GM13977 (cell line): ENCODE results near the gene KHDRBS2.

Experiments used
- DNase-seq: peaks from one replicate; pipeline ENCODE4 v3.0.0; 2012; ENCODE audit warnings: low spot score
- CTCF ChIP-seq: IDR thresholded peaks from 2 replicates; pipeline ENCODE4 v1.5.1; 2012; ENCODE audit warnings: mild to moderate bottlenecking, control low read depth; ENCODE audit not compliant: insufficient read depth; ENCODE audit errors: extremely low read depth, missing control alignments
- in situ Hi-C: fragments of 300-500 bp; cut with MboI; formaldehyde crosslinking; loops from one replicate; pipeline ENCODE4 v1.12.0; 2022; ENCODE audit warnings: low sequenced_read_pairs, low pct_unique_long_range_greater_than_20kb, mixed read lengths, inconsistent platforms; ENCODE audit not compliant: unreplicated experiment

KHDRBS2 gene

DNA sequence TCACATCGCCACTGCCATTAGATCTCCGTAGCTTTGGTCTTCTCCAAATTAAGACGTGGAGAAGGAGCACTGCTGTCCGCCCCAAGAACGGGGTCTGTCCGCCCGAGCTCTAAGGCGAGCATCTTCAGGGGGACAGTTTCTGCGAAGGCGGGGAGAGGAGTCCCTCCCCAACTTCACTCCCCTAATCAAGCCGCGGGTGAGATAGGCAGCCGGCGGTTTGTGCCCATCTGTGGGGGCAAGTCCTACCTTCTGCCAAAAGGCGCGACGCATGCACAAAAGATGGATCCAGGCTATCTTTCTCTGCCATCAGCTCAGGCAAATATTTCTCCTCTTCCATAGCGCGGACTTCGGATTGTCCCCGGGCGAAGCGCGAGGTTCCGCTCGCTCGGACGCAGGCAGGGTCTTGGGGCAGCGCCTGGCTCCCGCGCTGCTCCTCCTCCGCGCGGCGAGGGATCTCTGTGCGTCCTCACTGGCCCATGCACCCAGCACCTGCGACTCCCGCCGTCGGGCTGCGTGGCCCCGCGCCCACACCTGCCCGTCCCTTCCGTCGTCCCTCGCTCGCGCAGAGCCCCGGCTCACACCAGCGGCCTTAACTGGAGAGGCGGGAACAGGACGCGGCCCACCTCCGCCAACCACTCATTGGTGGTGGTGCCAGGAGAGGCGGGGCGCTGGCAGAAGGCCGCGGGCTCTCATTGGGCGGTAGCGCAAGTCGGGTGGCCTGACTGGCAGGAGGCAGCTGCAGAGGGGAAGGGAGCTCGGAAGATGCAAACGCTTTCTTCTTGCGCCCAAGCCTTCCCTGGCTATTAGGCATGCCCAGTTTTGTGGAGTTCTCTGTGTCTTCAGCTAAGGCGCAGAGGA is at the start of gene KHDRBS2:
KHDRBS2 (minus strand) TSS at position 614 of the 858 bp plus-strand sequence.
- in situ Hi-C loops: no loop called here

GRCh38 chr6:62328607-62329006 is 42.6 kb upstream of the KHDRBS2 start:
- no peak for TF ChIP-seq CTCF
- DNase-seq: no peak
- in situ Hi-C loops: no loop called here

More for the DNA sequence above, at the start of gene KHDRBS2:
- no peak for TF ChIP-seq CTCF
- DNase-seq: peak; percentile 85

DNA sequence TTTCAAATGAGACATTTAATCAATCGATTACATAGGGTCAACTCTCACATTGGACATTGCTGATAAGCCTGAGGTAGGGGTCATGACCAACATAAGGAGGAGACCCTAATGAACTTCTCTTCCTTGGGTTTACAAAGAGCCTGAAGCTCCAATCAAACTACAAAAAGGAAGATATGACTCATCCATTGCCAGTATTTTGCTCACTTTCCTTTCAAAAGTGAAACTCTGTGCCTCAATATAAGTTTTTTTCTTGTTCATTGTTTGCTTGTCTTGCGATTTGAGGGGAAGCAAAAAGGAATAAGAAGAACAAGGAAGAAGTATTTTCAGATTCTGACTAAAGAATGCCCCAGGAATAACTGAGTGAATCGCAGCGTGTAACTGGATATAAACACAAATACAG is 38.8 kb upstream of the KHDRBS2 start:
- no peak for TF ChIP-seq CTCF
- DNase-seq: no peak
- in situ Hi-C loops: no loop called here

DNA sequence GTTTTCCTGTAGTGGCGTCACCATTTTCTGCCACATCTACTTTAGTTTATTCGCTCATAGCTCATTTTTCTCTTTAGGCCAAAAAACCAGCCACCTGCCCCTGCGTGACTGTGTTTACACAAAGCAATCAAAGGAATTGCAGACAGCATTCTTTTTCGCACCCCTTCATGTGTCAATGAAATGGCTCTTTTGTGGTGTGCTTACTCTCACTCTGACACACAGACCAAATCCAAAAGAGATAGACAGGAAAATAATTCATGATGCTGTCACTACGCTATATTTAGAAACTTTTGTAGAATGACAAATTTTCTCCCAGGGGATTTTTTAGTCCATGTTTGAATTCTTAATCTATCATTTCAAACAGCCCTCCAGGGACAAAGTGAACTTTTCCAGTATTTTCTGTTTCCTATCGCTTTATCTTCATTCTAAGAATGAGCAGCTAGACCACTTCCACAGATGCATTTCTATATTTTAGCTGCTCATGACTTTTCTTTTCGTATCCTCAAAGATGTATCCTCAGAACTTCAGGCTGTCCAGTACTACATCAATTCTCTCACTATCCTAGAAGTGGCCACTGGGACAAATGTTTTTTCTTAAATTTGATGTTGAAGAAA is 37.9 kb upstream of the KHDRBS2 start:
- TF ChIP-seq CTCF: no peak
- no peak for DNase-seq
- in situ Hi-C loops: no loop called here

GRCh38 chr6:62298745-62299392 is 12.8 kb upstream of the KHDRBS2 start:
- in situ Hi-C loops: no loop called here
- no peak for TF ChIP-seq CTCF
- peak; percentile 37 for DNase-seq

GRCh38 chr6:62296541-62296940 is 10.5 kb upstream of the KHDRBS2 start:
- in situ Hi-C loops: no loop called here
- no peak for TF ChIP-seq CTCF
- DNase-seq: no peak
